ENCODE data around the gene TCHH.

The TCHH gene

GRCh38 chr1:152067150-152067549 lies 48.1 kb downstream of the TCHH start:
- no peak for DNase-seq

GRCh38 chr1:152061952-152062351 lies 53.3 kb downstream of the TCHH start:
- no peak for DNase-seq
